Erythroblast (primary cell): ENCODE measurements around the gene FAM185A.
"Not testable (repeated sequence)": the region's sequence is repeated elsewhere in the genome, so short reads cannot be mapped to it uniquely, and the experiment has no call there.

Source experiments
- GATA1 ChIP-seq: IDR thresholded peaks from 2 replicates; pipeline ENCODE4 v1.6.1; 2011; ENCODE audit warnings: low read depth, mild to moderate bottlenecking, control low read depth, low read length, moderate library complexity
- POLR2A ChIP-seq: IDR thresholded peaks from 2 replicates; pipeline ENCODE4 v1.6.1; 2011; ENCODE audit warnings: mild to moderate bottlenecking, low read length

GRCh38 chr7:102838572-102839101 lies 89.8 kb downstream of the FAM185A start:
- not testable (repeated sequence) for TF ChIP-seq POLR2A, GATA1
